ENCODE results near the gene CRELD2. TPM values are rescaled to one million over a fixed set of nuclear protein-coding genes. Genes with fewer than 3 reads are reported as not detected.

Gene CRELD2
- total and polyA plus RNA-seq, 2 of the 4 experiments (the other 2 are of a cell fraction), result 36.2 to 70.7 TPM

- H3K18ac ChIP-seq (ENCODE audit: low read depth, low read length), result peak overlapping the region; percentile 84; the same call in 1 of the 2 replicates
- ChIA-PET CTCF (no interaction called here), POLR2A (ENCODE audit: unreplicated experiment) (no interaction called here)
- H3K9me1 ChIP-seq (ENCODE audit: insufficient read depth, low read length), result no peaks in the 10 kb centered on the region
- H4K5ac ChIP-seq (ENCODE audit: low read depth, low read length), result peak overlapping the region; percentile 82
- H3K4me1 ChIP-seq (ENCODE audit: control insufficient read depth, insufficient read depth, low read length), result peaks cover 15% of the 10 kb centered on the region
- H4K8ac ChIP-seq (ENCODE audit: low read depth in 2 of 2, low read length in 2 of 2), result peak overlapping the region; percentile 95 to 96
- peak overlapping the region; percentile 94 for H3K14ac ChIP-seq (replicated peaks; ENCODE audit: low read depth, low read length)
- H3K4me3 ChIP-seq (ENCODE audit: insufficient read depth, low read depth, low read length), result peak overlapping the region; percentile 30
- no TSS peak for BruUV-seq (replicated peaks)
- H2BK20ac ChIP-seq (ENCODE audit: low read depth, low read length), result 0 out of 2 replicates have a peak overlapping the region, but pooled peaks have one; percentile 14
- H4K20me1 ChIP-seq (ENCODE audit: insufficient read depth, low read length), result no peaks in the 10 kb centered on the region
- H3K79me1 ChIP-seq (ENCODE audit: low read depth in 1 of 2, low read length in 2 of 2), result peaks cover 0 to 3% of the 10 kb centered on the region in 2 experiments; a peak in 1 of 4 replicates
- no peaks in the 10 kb centered on the region for H3K36me3 ChIP-seq (ENCODE audit: control insufficient read depth, insufficient read depth, low read length)
- peak overlapping the region; percentile 51 for H3K4me2 ChIP-seq (ENCODE audit: low read depth, low read length)
- H2AFZ ChIP-seq (replicated peaks; ENCODE audit: low read length, poor library complexity), result peak overlapping the region; percentile 40
- in situ Hi-C loops (cut with MboI; ENCODE audit: low sequenced_read_pairs), result loop anchor here (5.0 kb wide), 2 partner anchors 97 to 277 kb away; no protein-coding TSS in a partner anchor
- TF ChIP-seq MXI1 (IDR thresholded peaks at IDR 0.05; ENCODE audit: borderline replicate concordance, low read depth, low read length), result no peak
- TF ChIP-seq MAZ (IDR thresholded peaks at IDR 0.05; ENCODE audit: borderline replicate concordance, low read depth, low read length), result peak; percentile 66; the same call in 1 of the 2 replicates
- ATAC-seq (ENCODE audit: low read depth) (peak; percentile 51), DNase-seq (peak; percentile 39)
- H2AK5ac ChIP-seq (ENCODE audit: low read depth, low read length), result peak overlapping the region; percentile 95
- no peaks in the 10 kb centered on the region for H3K27me3 ChIP-seq (ENCODE audit: control insufficient read depth, insufficient read depth, low read length)
- H3K4ac ChIP-seq (ENCODE audit: low read depth, low read length), result peak overlapping the region; percentile 94
- peak overlapping the region; percentile 85 for H4K91ac ChIP-seq (ENCODE audit: insufficient read depth, low read depth, low read length)
- peak overlapping the region; percentile 72 for H2BK5ac ChIP-seq (ENCODE audit: low read depth, low read length, poor library complexity, severe bottlenecking)
- peak overlapping the region; percentile 55 for H3K27ac ChIP-seq (ENCODE audit: insufficient read depth, low read length)
- no peaks in the 10 kb centered on the region for H3K9me3 ChIP-seq (ENCODE audit: control insufficient read depth, insufficient read depth, low read length)
- 0 out of 2 replicates have a peak overlapping the region, but pooled peaks have one; percentile 1 for H3K56ac ChIP-seq (ENCODE audit: extremely low read depth, insufficient read depth, low read length)
- intact Hi-C loops (cut with micrococcal nuclease), result no loop called here
- dilution Hi-C loops (cut with HindIII; ENCODE audit: low sequenced_read_pairs, unreplicated experiment), result no loop called here
- H3K9ac ChIP-seq (ENCODE audit: low read depth, low read length), result peak overlapping the region; percentile 72
- no peak overlapping the region for H2BK15ac ChIP-seq (ENCODE audit: low read depth, low read length)
- H2AK9ac ChIP-seq (replicated peaks; ENCODE audit: low read depth, low read length, poor library complexity), result peak overlapping the region; percentile 99
- H2BK120ac ChIP-seq (ENCODE audit: low read depth, low read length), result peak overlapping the region; percentile 91
- WGBS, 2 experiments (ENCODE audit: extremely low coverage in 2 of 2, insufficient read length in 1 of 2), result no CpG with 5 or more reads among the region's 56 CpGs
- 0 out of 2 replicates have a peak overlapping the region, but pooled peaks have one; percentile 59 for H3K23ac ChIP-seq (ENCODE audit: low read depth, low read length)
These were observed 16.6 kb downstream of the CRELD2 start for GRCh38 chr22:49934891-49935557.

Measured in IMR-90 (cell line).